GM15510 (cell line): ENCODE results near the gene CTNNA1.

Experiments used
- POLR2A ChIP-seq: IDR thresholded peaks from 3 replicates; pipeline ENCODE4 v1.6.1; 2011; ENCODE audit warnings: borderline replicate concordance; ENCODE audit not compliant: insufficient read length; ENCODE audit errors: extremely low read depth

The CTNNA1 gene

GRCh38 chr5:138962614-138963370 is 209.6 kb downstream of the CTNNA1 start:
- TF ChIP-seq POLR2A, result no peak

DNA sequence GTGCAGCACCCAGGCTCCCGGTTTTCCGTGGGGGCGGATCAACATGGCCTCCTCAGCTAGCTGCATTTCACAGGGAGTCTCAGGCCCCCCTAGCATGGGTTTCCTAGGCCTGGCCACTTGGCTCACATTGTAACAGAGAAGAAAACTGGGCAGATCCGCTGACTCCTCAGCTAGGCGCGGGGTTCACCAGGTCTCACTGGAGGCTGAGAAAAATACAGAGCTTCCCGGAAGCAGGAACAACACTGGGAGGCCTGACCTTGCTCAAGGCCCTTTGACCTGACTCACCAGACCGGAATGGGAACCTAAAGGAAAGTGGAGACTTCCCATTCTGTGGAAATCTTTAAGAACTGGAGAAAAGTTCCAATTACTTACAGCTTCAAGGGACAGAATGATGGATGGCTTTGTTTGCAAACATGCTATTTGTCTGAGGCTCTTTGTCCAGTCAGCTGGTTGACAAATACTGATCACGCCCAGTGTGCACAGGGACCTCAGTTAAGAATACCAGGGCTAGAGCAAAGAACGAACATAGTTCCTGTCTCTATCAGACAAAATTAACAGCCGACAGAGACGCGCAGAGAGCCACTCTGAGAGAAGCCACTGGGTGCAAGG is 210.6 kb downstream of the CTNNA1 start:
- no peak for TF ChIP-seq POLR2A

GRCh38 chr5:138964647-138965201 is 211.5 kb downstream of the CTNNA1 start:
- TF ChIP-seq POLR2A, result no peak

- no peak for TF ChIP-seq POLR2A
Measured at GRCh38 chr5:138965626-138966025, 212.4 kb downstream of the CTNNA1 start.

DNA sequence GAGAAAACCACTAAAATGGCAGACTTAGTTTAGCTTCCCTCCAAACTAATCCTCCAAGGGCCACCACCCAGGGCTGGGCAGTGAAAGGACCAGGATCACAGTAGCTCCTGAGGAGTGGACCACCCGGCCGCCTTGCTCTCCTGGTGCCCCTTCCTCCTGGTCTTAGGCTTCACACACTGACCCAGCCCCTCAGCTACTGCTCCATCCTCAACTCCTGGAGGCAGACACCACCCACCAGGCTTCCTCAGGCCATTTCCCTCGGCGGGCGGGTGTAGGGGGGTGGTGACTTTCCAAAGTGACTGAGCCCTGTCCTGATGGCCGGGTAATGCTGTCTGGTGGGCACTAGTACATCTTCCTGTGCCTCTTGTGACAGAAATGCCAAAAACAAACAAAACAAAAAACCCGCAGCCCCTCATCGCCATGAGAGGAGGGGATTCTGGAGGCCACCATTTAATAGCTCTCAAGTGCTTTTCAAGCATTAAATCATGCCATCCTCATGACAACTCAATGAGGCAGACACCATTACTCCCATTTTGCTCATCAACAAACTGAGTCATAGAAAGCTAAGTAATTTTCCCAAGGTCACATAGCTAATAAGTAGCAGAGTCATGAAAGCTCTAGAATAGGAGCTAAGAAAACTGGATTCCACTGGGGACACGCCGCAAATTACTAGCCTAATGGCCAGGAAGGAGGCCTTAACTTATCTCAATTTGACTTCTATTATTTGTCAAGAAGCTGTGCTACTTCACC is 213.2 kb downstream of the CTNNA1 start:
- TF ChIP-seq POLR2A, result no peak

DNA sequence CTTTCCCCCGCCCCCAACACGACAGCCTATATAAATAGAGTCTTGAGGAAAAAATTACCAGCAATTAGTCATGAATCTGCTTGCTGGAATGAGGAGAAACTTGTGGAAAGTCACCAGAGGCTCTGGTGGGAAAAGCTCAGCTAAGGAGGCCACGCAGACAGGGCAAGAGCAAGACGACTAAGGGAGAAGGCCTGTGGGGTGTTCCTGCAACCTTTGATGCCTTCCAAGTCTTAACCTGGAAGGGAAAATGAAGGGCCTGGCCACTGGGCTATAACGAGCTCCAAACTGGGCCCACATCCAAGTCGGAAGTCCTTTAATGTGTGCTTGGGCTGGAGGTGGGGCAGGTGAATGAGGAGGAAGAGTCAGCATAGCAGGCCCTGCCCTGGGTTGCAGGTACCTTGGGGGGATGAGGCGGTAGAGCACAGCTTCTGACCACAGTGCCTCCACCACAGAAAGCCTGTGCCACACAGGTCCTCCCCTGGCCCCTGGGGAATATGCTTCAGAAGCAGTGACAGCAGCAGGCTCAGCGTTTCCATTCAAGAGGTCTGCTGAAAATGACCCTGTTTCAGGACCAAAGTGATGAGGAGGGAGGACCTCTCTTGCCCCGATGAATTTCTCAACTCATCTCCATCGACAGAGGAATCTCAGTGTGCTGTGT is 214.7 kb downstream of the CTNNA1 start:
- TF ChIP-seq POLR2A, result no peak

DNA sequence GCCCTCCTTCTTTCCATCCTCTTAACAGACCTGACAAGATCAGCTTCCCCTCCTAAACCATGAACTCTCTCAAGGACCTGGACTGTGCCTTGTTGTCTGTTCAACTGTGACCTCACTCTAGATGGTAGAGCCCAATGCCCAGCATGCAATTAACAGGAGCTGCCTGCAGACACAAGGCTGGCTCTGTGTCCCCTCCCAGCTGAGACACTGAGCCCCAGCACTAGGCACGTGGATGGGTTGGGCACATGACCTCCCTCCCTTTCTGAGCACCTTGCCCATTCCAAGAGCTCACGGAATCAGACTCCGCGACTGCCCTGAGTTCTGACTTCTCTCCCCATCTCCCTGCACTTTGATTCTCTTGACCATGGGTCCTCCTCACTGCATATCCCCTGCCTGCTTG is 215.4 kb downstream of the CTNNA1 start:
- no peak for TF ChIP-seq POLR2A

GRCh38 chr5:138969323-138970002 is 216.2 kb downstream of the CTNNA1 start:
- no peak for TF ChIP-seq POLR2A

- TF ChIP-seq POLR2A, result no peak
Measured at GRCh38 chr5:138972230-138972629, 219.0 kb downstream of the CTNNA1 start.

DNA sequence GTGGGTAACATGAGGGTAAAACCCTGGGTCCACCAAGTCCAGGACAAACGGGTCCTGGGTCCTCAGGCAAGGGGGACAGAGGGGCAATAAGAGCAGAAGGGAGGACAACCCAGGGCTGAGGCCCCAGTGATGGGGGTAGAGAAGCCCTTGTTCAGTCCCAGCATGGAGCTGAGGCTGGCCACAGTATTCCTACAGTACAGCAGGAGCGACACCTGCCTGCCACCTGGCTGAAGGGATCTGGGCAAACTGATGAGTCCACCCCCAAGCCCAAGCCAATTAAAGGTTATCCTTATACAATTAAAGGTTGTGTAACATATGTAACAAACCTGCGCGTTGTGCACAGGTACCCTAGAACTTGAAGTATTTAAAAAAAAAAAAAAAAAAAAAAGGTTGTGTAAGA is 219.6 kb downstream of the CTNNA1 start:
- TF ChIP-seq POLR2A, result no peak

- TF ChIP-seq POLR2A, result no peak
Measured at GRCh38 chr5:138974227-138975063, 221.2 kb downstream of the CTNNA1 start.

DNA sequence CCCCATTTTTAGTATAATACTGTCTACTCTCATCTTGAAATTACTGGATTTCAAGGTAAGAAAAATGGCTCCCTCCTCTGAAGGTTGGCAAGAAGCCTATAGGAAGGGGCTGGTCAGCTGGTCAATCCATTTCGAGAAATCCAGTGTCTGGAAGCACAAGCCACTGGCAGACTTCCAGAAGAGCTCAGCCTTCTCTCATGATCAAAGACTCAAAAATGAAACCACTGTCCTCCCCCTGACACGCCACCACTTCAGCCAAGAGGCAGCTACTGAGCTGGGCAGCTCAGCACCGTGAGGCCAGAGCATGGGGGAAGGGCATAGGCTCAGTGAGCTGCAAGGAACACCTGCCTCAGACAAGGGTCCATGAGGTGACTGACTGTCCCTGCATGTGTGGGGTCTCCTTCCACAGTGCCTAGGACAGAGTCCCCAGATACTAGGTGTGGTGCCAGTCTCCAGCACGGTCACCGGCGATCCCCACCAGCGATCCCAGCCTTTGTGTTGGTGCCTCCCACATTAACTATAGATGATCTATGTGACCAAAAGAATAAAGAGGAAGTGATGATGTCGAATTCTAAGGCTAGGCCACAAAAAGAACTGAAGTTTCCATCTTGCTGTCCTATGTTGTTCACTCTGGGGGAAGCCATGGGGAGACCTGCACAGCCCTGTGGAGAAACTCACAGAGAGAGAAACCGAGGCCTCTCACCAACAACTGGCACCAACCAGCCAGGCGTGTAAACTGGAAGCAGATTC is 222.0 kb downstream of the CTNNA1 start:
- no peak for TF ChIP-seq POLR2A

GRCh38 chr5:138978080-138978479 is 224.9 kb downstream of the CTNNA1 start:
- no peak for TF ChIP-seq POLR2A
